GM12892 (cell line): ENCODE data around the gene ARID1B.

Source experiments
- POLR2A ChIP-seq: IDR thresholded peaks from 2 replicates; pipeline ENCODE4 v1.6.1; 2011; ENCODE audit warnings: low read depth, low read length, control low read depth
- POLR2AphosphoS5 ChIP-seq: IDR thresholded peaks from 2 replicates; pipeline ENCODE4 v1.6.1; 2011; ENCODE audit warnings: low read depth, low read length, control low read depth

GRCh38 chr6:157001716-157002115, 224.5 kb downstream of the ARID1B start:
- TF ChIP-seq POLR2A (no peak), POLR2AphosphoS5 (no peak)
